GM12873 (cell line): ENCODE data around the gene MZB1.

Experiments
- TF ChIP-seq, protein P1 (sequence below): IDR thresholded peaks from 2 replicates; pipeline ENCODE4 v1.5.1; 2012; ENCODE audit warnings: low read depth, mild to moderate bottlenecking, moderate library complexity, low read length, control low read depth; ENCODE audit not compliant: insufficient read depth; ENCODE audit errors: missing control alignments

MZB1 gene

GRCh38 chr5:139402561-139403158 is 12.9 kb upstream of the MZB1 start:
- TF ChIP-seq, protein P1, sequence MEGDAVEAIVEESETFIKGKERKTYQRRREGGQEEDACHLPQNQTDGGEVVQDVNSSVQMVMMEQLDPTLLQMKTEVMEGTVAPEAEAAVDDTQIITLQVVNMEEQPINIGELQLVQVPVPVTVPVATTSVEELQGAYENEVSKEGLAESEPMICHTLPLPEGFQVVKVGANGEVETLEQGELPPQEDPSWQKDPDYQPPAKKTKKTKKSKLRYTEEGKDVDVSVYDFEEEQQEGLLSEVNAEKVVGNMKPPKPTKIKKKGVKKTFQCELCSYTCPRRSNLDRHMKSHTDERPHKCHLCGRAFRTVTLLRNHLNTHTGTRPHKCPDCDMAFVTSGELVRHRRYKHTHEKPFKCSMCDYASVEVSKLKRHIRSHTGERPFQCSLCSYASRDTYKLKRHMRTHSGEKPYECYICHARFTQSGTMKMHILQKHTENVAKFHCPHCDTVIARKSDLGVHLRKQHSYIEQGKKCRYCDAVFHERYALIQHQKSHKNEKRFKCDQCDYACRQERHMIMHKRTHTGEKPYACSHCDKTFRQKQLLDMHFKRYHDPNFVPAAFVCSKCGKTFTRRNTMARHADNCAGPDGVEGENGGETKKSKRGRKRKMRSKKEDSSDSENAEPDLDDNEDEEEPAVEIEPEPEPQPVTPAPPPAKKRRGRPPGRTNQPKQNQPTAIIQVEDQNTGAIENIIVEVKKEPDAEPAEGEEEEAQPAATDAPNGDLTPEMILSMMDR, result peak; percentile 67

DNA sequence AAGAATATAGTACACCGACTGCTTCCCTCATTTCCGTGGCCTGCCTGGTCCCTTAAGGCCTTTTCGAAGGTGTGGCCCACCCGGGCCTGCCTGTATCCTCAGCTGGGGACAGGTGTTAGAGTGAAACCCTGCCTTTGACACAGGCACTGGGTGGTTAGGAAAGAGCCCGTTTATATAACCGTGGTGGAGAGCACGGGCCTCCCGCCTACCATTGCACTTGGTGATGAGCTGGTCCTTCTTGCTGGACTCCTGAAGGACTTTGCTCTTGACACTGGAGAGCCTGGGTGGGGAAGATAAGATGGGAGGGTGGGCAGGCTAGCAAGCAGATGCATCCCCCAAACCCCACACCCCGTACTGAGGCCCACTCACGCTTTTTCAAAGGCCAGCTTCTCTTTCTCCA is 11.8 kb upstream of the MZB1 start:
- TF ChIP-seq, protein P1, result no peak

GRCh38 chr5:139399501-139400121 is 9.9 kb upstream of the MZB1 start:
- TF ChIP-seq, protein P1, result no peak

DNA sequence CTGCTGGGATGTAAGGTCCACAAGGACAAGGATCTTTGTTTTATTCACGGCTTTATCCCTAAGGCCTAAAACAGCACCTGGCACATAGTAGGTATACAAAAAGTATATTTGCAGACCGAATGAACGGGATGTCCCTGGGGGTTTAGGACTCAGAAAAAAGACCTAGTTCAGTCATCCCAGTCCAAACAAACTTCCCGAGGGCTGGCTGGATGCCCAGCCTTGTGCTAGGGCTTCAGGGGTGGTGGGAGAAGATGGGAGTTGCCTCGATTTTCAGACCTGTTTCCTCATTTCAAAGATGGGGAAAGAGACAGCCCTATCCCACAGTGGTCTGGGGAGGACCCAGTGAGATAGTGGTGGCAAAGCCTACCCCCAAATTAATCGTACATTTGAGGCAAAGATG is 8.2 kb upstream of the MZB1 start:
- TF ChIP-seq, protein P1, result no peak

GRCh38 chr5:139396691-139397090 is 7.0 kb upstream of the MZB1 start:
- TF ChIP-seq, protein P1, result no peak

DNA sequence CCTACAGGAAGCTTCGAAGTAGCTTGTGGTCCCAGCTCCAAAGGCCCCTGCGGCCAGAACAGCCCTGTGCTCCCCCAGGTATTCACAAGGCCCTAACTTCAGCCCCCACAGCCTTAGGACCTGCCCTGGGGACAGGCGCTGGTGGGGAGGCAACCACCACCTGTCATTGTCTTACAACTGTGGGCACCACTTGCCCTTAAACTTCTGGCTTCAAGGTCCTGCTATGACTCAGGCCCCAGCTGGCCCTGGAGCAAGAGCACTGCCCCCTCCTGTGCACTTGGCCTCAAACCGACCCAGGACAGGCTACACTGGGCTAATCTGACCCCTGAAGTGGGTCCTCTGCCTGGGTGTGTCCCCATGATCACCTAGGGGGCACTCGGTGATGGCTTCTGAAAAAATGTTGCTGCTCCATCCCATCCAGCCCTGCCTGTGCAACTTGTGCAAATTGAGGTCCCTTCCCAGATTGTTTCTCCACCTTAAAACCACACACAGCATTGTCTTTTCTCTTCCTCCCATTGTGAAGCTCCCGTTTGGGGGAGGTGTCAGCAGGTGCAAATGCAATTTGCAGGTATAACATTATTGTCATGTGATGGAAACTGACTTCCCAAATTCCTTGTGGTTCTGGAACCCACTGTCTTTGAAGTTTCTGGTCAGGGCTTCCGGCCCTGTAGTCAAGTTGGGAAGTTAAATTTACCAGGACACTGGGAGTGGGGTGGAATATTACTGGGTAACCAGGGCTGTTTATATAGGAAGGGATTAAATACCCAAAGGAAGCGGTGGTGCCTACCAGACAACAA is 6.3 kb upstream of the MZB1 start:
- TF ChIP-seq, protein P1, result no peak
